ENCODE results near the gene SETD2. TPM values are rescaled to one million over a fixed set of nuclear protein-coding genes. Genes with fewer than 3 reads are reported as not detected.

Gene SETD2
- total and polyA plus RNA-seq, 9 of the 15 experiments (the other 6 are each of a cell fraction or from before 2014, with no cell fraction given): 8.2 to 44.0 (median 33.6) TPM

GRCh38 chr3:47065681-47066080 is 98.2 kb downstream of the SETD2 start:
- Histone ChIP-seq H3K36me3 (ENCODE audit: control insufficient read depth, insufficient read depth, low read length) (peaks cover 63% of the 10 kb centered on the region; the same call in 2 of the 3 replicates), H3K27ac (ENCODE audit: extremely low read depth, low read depth, low read length) (no peak overlapping the region), H3K4me1 (replicated peaks in 1 of 2; ENCODE audit: control insufficient read depth in 2 of 2, insufficient read depth in 2 of 2, low read length in 2 of 2) (no peaks in the 10 kb centered on the region), H3K79me2 (ENCODE audit: control insufficient read depth, insufficient read depth, low read length) (peaks cover 24% of the 10 kb centered on the region; the same call in 2 of the 3 replicates), H3K9ac (ENCODE audit: insufficient read depth in 1 of 2, low read depth in 2 of 2, low read length in 2 of 2) (no peak overlapping the region), H3K4me3 (no peak overlapping the region), H3K4me2 (ENCODE audit: insufficient read depth, low read length) (no peak overlapping the region), H3K9me3 (replicated peaks; ENCODE audit: control insufficient read depth, insufficient read depth, low read depth, low read length) (no peaks in the 10 kb centered on the region), H2AFZ (ENCODE audit: low read depth, low read length) (no peak overlapping the region), H3K27me3 (ENCODE audit: control insufficient read depth in 2 of 2, insufficient read depth in 2 of 2, low read length in 2 of 2) (no peaks in the 10 kb centered on the region), H4K20me1 (replicated peaks; ENCODE audit: control insufficient read depth, insufficient read depth, low read length) (no peaks in the 10 kb centered on the region), H3K9me1 (ENCODE audit: control insufficient read depth, insufficient read depth, low read length) (peaks cover 3% of the 10 kb centered on the region)
- DNase-seq (ENCODE audit: extremely low read depth in 1 of 4, low spot score in 3 of 4): no peak
- no peak for FAIRE-seq
- no peak for ATAC-seq
- ChIA-PET POLR2A (interaction anchor here (0.6 to 0.7 kb wide), 2 partner anchors 8 to 170 kb away, joined by 3 read pairs; no protein-coding TSS in a partner anchor), CTCF (ENCODE audit: low intra/inter-chr PET ratio) (no interaction called here)
- intact Hi-C loops (cut with micrococcal nuclease) (no loop called here), in situ Hi-C loops (cut with MboI) (no loop called here)
- BruUV-seq (replicated peaks): no TSS peak
- no peak for TF ChIP-seq FOS (IDR thresholded peaks at IDR 0.05; ENCODE audit: extremely low read depth, insufficient read length)
- no peak for TF ChIP-seq CTBP1 (IDR thresholded peaks at IDR 0.05; ENCODE audit: borderline replicate concordance)
- TF ChIP-seq NUFIP1 (IDR thresholded peaks at IDR 0.05; ENCODE audit: partially characterized antibody): no peak
- TF ChIP-seq YBX1 (IDR thresholded peaks at IDR 0.05): no peak
- TF ChIP-seq ZNF239 (CRISPR knock-in tag; IDR thresholded peaks at IDR 0.05): no peak
- TF ChIP-seq SRSF9 (IDR thresholded peaks at IDR 0.05; ENCODE audit: borderline replicate concordance, low read depth, low read length): no peak
- no peak for TF ChIP-seq SRSF7 (optimal IDR thresholded peaks at IDR 0.05; ENCODE audit: low read depth, low read length)
- TF ChIP-seq MTA1 (IDR thresholded peaks at IDR 0.05; ENCODE audit: borderline replicate concordance): no peak
- no peak for TF ChIP-seq TAF1 (IDR thresholded peaks at IDR 0.05; ENCODE audit: control insufficient read depth, extremely low read depth, insufficient read depth, low read length, severe bottlenecking)
- TF ChIP-seq FOXK2 (conservative IDR thresholded peaks at IDR 0.05 in 1 of 2, IDR thresholded peaks at IDR 0.05 in 1 of 2; ENCODE audit: low read depth in 2 of 2): no peak
